GM12878 (cell line): Measurements from ENCODE around the gene AHNAK2. TPM values are rescaled to one million over a fixed set of nuclear protein-coding genes. Genes with fewer than 3 reads are reported as not detected.

Experiments used
- ATAC-seq: fragments of 200-7000 bp; cut with Tn5 transposase; 3 replicates; pipeline ENCODE4 v1.9.1; 2020; ENCODE audit warnings: mild to moderate bottlenecking, moderate library complexity
- BruUV-seq: library from RNA; stranded (reverse); fragments of 400-500 nt; replicated peaks from 2 replicates; lab custom pipeline; 2021; lab: Mats Ljungman, UMichigan
- CTCF ChIA-PET: fragments of 300-600 bp; sonication (Branson Sonifier 250); formaldehyde crosslinking; extraction: SDS; loops from one replicate; lab custom pipeline; 2021; ENCODE audit warnings: inconsistent platforms; lab: Yijun Ruan, JAX
- POLR2A ChIA-PET: fragments of 350-600 bp; formaldehyde crosslinking; extraction: SDS; loops from one replicate; lab custom pipeline; 2021; ENCODE audit warnings: inconsistent platforms; lab: Charles Lee
- RAD21 ChIA-PET: fragments of 300-600 bp; sonication (Branson Sonifier 250); formaldehyde crosslinking; loops from one replicate; lab custom pipeline; 2023; ENCODE audit warnings: antibody characterized with exemption; ENCODE audit not compliant: unreplicated experiment; lab: Charles Lee
- SMC1A ChIA-PET: fragments of 300-600 bp; sonication (Branson Sonifier 250); formaldehyde crosslinking; loops from one replicate; lab custom pipeline; 2023; ENCODE audit not compliant: unreplicated experiment, uncharacterized antibody; lab: Charles Lee
- DNase-seq: peaks from one replicate; pipeline ENCODE4 v3.0.0-alpha.2; 2011; ENCODE audit warnings: low read depth, low spot score
- FAIRE-seq: peaks from 3 replicates; lab custom pipeline; 2011; peaks lifted over from hg19 to GRCh38; lab: Jason Lieb, UNC
- H2AFZ ChIP-seq: 2 replicates; pipeline ENCODE4 v1.6.0; 2011; ENCODE audit warnings: low read depth, low read length, control low read depth; ENCODE audit not compliant: control insufficient read depth
- H3K27ac ChIP-seq: 2 replicates; pipeline ENCODE4 v1.5.1; 2011; ENCODE audit warnings: control low read depth; ENCODE audit not compliant: control insufficient read depth, insufficient read depth
- H3K27me3 ChIP-seq, 2 experiments: replicated peaks in 1 of 2; 2 replicates each; pipeline versions ENCODE4 v1.6.0 to v1.6.1; 2011; ENCODE audit warnings: low read length in 1 of 2; ENCODE audit not compliant: control insufficient read depth in 2 of 2, insufficient read depth in 2 of 2
- H3K36me3 ChIP-seq, 2 experiments: 2 replicates each; pipeline ENCODE4 v1.5.1; 2011; ENCODE audit warnings: low read length in 1 of 2; ENCODE audit not compliant: control insufficient read depth in 2 of 2, insufficient read depth in 2 of 2
- H3K4me1 ChIP-seq: 2 replicates; pipeline ENCODE4 v1.6.1; 2011; ENCODE audit warnings: mild to moderate bottlenecking, low read length, moderate library complexity, mixed read lengths; ENCODE audit not compliant: control insufficient read depth, insufficient read depth
- H3K4me2 ChIP-seq: 2 replicates; pipeline ENCODE4 v1.6.0; 2011; ENCODE audit warnings: control low read depth; ENCODE audit not compliant: control insufficient read depth, insufficient read depth
- H3K4me3 ChIP-seq: fragments of 200-600 bp; sonication (generic); 2 replicates; pipeline ENCODE4 v1.5.1; 2016
- H3K79me2 ChIP-seq: 2 replicates; pipeline ENCODE4 v1.6.0; 2011; ENCODE audit warnings: low read length; ENCODE audit not compliant: control insufficient read depth, insufficient read depth
- H3K9ac ChIP-seq: 2 replicates; pipeline ENCODE4 v1.8.0; 2011; ENCODE audit warnings: low read length, control low read depth, mixed read lengths; ENCODE audit not compliant: control insufficient read depth, insufficient read depth
- H3K9me3 ChIP-seq: replicated peaks from 3 replicates; pipeline ENCODE4 v1.5.1; 2011; ENCODE audit warnings: mild to moderate bottlenecking, low read length; ENCODE audit not compliant: control insufficient read depth, insufficient read depth
- H4K20me1 ChIP-seq: 2 replicates; pipeline ENCODE4 v1.6.0; 2011; ENCODE audit not compliant: control insufficient read depth, insufficient read depth
- ESRRA ChIP-seq: IDR thresholded peaks from 2 replicates; pipeline ENCODE4 v1.6.1; 2012; ENCODE audit warnings: mild to moderate bottlenecking, low read length, improper control_type of control experiment
- POLR2AphosphoS2 ChIP-seq: IDR thresholded peaks from 2 replicates; pipeline ENCODE4 v1.6.1; 2011; ENCODE audit warnings: low read depth, mild to moderate bottlenecking, low read length, improper control_type of control experiment, moderate library complexity
- TBL1XR1 ChIP-seq: IDR thresholded peaks from 2 replicates; pipeline ENCODE4 v1.6.1; 2012; ENCODE audit warnings: low read depth, low read length, improper control_type of control experiment
- TCF12 ChIP-seq: IDR thresholded peaks from 2 replicates; pipeline ENCODE4 v1.6.1; 2011; ENCODE audit warnings: low read depth, mild to moderate bottlenecking, low read length
- ZBTB4 ChIP-seq: fragments of 450-650 bp; formaldehyde crosslinking; IDR thresholded peaks from 2 replicates; pipeline ENCODE4 v1.4.0; 2022; ENCODE audit warnings: mild to moderate bottlenecking, moderate library complexity
- WGBS: methylation state at CpG from one replicate; pipeline ENCODE4 v1.1.6; 2016; ENCODE audit warnings: low lambda C conversion rate; ENCODE audit not compliant: insufficient replicate concordance, insufficient coverage; ENCODE audit errors: missing lambda C conversion rate; 5-methylcytosine and 5-hydroxymethylcytosine counted together
- in situ Hi-C: fragments of 300-500 bp; cut with MboI; formaldehyde crosslinking; loops from 9 replicates; pipeline ENCODE4 v1.14.3; 2018; ENCODE audit warnings: mixed read lengths
- intact Hi-C: fragments of 100-400 bp; cut with micrococcal nuclease; formaldehyde crosslinking; loops from one replicate; pipeline ENCODE4 v1.14.2; 2022; ENCODE audit not compliant: unreplicated experiment
- polyA plus RNA-seq, 11 experiments: library from polyadenylated mRNA; depleted of rRNA in 4 of 11; unstranded in 6 of 11; stranded (reverse) in 5 of 11; fragments of >200 nt; fragmentation: Nextera tagmentation in 4 of 11; fragmentation: Illumina TruSeq in 1 of 11; extraction: Ambion mirVana in 4 of 11; extraction: Trizol in 1 of 11; gene quantifications; 1 replicate in 1 of 11; 2 replicates in 10 of 11; pipeline versions ENCODE4 v1.2.1 to v1.2.3, GENCODE V29; 2011 to 2016; ENCODE audit warnings: inconsistent platforms in 2 of 11, missing spikeins in 2 of 11, low read depth in 1 of 11
- total RNA-seq, 4 experiments: library from RNA; depleted of rRNA in 3 of 4; stranded (reverse); fragments of >200 nt in 3 of 4; fragmentation: Illumina TruSeq in 1 of 4; extraction: Trizol in 1 of 4; gene quantifications; 2 replicates each; pipeline versions ENCODE4 v1.2.1 to v1.2.3, GENCODE V29; 2013 to 2021
- TF ChIP-seq, protein P1 (sequence below): IDR thresholded peaks from 2 replicates; pipeline ENCODE4 v1.6.1; 2011; ENCODE audit warnings: low read depth, low read length, improper control_type of control experiment, borderline replicate concordance

Gene AHNAK2
- total and polyA plus RNA-seq, 10 of the 15 experiments (the other 5 are each of a cell fraction or from before 2014, with no cell fraction given) = 0.03 to 0.10 TPM; not detected in 8

- ChIA-PET CTCF (interaction anchor here (0.7 kb wide), 1 partner anchor 31 kb away, joined by 3 read pairs; no protein-coding TSS in a partner anchor), POLR2A (no interaction called here), RAD21 (interaction anchor here (0.8 kb wide), 1 partner anchor 31 kb away, joined by 3 read pairs; no protein-coding TSS in a partner anchor), SMC1A (no interaction called here)
- Histone ChIP-seq H3K27me3 (peaks cover 5 to 8% of the 10 kb centered on the region in 2 experiments), H2AFZ (no peak overlapping the region), H3K4me3 (no peak overlapping the region), H3K9ac (no peak overlapping the region), H3K36me3 (no peaks in the 10 kb centered on the region), H3K4me1 (peaks cover 30% of the 10 kb centered on the region), H4K20me1 (no peaks in the 10 kb centered on the region; the same call in 1 of the 2 replicates), H3K79me2 (0 out of 2 replicates have a peak, but pooled peaks cover 2% of the 10 kb centered on the region), H3K4me2 (no peak overlapping the region), H3K9me3 (no peaks in the 10 kb centered on the region; the same call in 2 of the 3 replicates), H3K27ac (no peak overlapping the region)
- no TSS peak for BruUV-seq
- in situ Hi-C loops (no loop called here), intact Hi-C loops (loop anchor here (5.0 kb wide), 1 partner anchor 32 kb away; no protein-coding TSS in a partner anchor)
- DNase-seq (no peak), FAIRE-seq (no peak), ATAC-seq (no peak)
- 64% methylated on average over 15 of the region's 15 CpGs for WGBS
- TF ChIP-seq ZBTB4 (CRISPR knock-in tag) (no peak), ESRRA (no peak), POLR2AphosphoS2 (no peak), TBL1XR1 (no peak), TCF12 (no peak)
- TF ChIP-seq, protein P1, sequence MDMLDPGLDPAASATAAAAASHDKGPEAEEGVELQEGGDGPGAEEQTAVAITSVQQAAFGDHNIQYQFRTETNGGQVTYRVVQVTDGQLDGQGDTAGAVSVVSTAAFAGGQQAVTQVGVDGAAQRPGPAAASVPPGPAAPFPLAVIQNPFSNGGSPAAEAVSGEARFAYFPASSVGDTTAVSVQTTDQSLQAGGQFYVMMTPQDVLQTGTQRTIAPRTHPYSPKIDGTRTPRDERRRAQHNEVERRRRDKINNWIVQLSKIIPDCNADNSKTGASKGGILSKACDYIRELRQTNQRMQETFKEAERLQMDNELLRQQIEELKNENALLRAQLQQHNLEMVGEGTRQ = no peak
Observed at GRCh38 chr14:104929268-104930230, 48.6 kb downstream of the AHNAK2 start.
